Right lobe of liver (tissue), 6 donors: Measurements from ENCODE around the gene MINDY3. TPM values are rescaled to one million over a fixed set of nuclear protein-coding genes. Genes with fewer than 3 reads are reported as not detected.

Experiments used
- ATAC-seq, 4 donors: fragments of 200-7000 bp; cut with Tn5 transposase; one replicate each; pipeline ENCODE4 v1.9.1; 2020; ENCODE audit warnings: mild to moderate bottlenecking in 4 of 4, moderate library complexity in 4 of 4
- DNase-seq, 3 donors: peaks; one replicate each; pipeline ENCODE4 v3.0.0-alpha.2; 2020
- H3K27ac ChIP-seq, 3 donors: fragments of 200-600 bp; one replicate each; pipeline ENCODE4 v1.8.0; 2022
- H3K27me3 ChIP-seq, 2 donors: fragments of 200-600 bp; one replicate each; pipeline ENCODE4 v1.8.0; 2022
- H3K36me3 ChIP-seq, 4 donors: fragments of 200-600 bp; sonication (generic) in 1 of 4; one replicate each; pipeline versions ENCODE4 v1.5.1 to v1.8.0; 2017 to 2022; ENCODE audit warnings: control low read depth in 1 of 4
- H3K4me1 ChIP-seq, 4 donors: fragments of 200-600 bp; sonication (generic) in 1 of 4; one replicate each; pipeline versions ENCODE4 v1.5.1 to v1.8.0; 2017 to 2022; ENCODE audit warnings: control low read depth in 1 of 4
- H3K4me3 ChIP-seq, 3 donors: fragments of 200-600 bp; one replicate each; pipeline ENCODE4 v1.8.0; 2022
- H3K9me3 ChIP-seq, 4 donors: fragments of 200-600 bp; sonication (generic) in 1 of 4; one replicate each; pipeline versions ENCODE4 v1.5.1 to v1.8.0; 2017 to 2022; ENCODE audit warnings: control low read depth in 1 of 4
- POLR2A ChIP-seq: fragments of 450-650 bp; IDR thresholded peaks from one replicate; pipeline ENCODE4 v1.6.1; 2017; ENCODE audit warnings: antibody characterized with exemption, mild to moderate bottlenecking
- WGBS: methylation state at CpG from one replicate; pipeline ENCODE4 v1.1.6; 2018; ENCODE audit warnings: low coverage, low lambda C conversion rate; ENCODE audit not compliant: insufficient coverage; ENCODE audit errors: missing lambda C conversion rate; 5-methylcytosine and 5-hydroxymethylcytosine counted together
- intact Hi-C, 2 donors: fragments of 100-400 bp; cut with DNase I; formaldehyde crosslinking; loops; one replicate each; pipeline versions ENCODE4 v1.11.2 to v1.14.1; 2022
- total RNA-seq, 6 experiments: library from RNA; depleted of rRNA in 2 of 6; stranded (reverse); fragments of >200 nt in 2 of 6; fragmentation: NEBNext Ultra II Directional in 3 of 6; extraction: Animal tissue kit (Norgen Biotek cat#: 25700) in 3 of 6; gene quantifications; one replicate each; pipeline versions ENCODE4 v1.1.0 to v1.2.4, GENCODE V29; 2016 to 2023
- TF ChIP-seq, protein P1 (sequence below), 4 donors: fragments of 200-600 bp in 3 of 4; fragments of 450-650 bp in 1 of 4; IDR thresholded peaks; one replicate each; pipeline versions ENCODE4 v1.5.1 to v1.8.0; 2016 to 2022; ENCODE audit warnings: antibody characterized with exemption in 4 of 4, mild to moderate bottlenecking in 2 of 4
- donor health status: DM: no; HTN: yes; CAD: no.
- donor health status: DM: no; HTN: no; CAD: no.
- donor health status: DM: no; HTN: no; CAD: no.
- donor health status: DM: no; HTN: yes; CAD: no.
- donor health status: DM: no; HTN: yes; CAD: no.

Gene MINDY3
- total RNA-seq, 6 experiments from 2014 or later: 11.6 to 15.5 (median 12.4) TPM

DNA sequence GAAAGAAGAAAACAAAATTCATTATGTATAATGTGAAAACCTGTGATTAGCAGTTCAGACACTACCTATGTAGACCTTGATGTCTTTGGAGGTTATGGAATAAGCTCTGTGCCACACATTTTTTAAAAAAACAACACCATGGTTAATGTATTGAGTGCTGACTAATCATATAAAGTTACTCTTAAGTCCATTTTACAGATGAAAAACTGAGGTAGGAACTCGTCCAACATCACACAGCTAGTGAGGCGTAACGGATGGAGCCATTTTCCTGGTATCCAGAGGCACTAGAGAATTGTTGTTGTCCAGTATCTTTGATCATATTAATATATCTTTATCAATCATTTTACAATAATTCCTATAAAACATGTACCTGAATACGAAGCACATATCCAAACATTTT is 67.5 kb downstream of the MINDY3 start:
- TF ChIP-seq, protein P1, sequence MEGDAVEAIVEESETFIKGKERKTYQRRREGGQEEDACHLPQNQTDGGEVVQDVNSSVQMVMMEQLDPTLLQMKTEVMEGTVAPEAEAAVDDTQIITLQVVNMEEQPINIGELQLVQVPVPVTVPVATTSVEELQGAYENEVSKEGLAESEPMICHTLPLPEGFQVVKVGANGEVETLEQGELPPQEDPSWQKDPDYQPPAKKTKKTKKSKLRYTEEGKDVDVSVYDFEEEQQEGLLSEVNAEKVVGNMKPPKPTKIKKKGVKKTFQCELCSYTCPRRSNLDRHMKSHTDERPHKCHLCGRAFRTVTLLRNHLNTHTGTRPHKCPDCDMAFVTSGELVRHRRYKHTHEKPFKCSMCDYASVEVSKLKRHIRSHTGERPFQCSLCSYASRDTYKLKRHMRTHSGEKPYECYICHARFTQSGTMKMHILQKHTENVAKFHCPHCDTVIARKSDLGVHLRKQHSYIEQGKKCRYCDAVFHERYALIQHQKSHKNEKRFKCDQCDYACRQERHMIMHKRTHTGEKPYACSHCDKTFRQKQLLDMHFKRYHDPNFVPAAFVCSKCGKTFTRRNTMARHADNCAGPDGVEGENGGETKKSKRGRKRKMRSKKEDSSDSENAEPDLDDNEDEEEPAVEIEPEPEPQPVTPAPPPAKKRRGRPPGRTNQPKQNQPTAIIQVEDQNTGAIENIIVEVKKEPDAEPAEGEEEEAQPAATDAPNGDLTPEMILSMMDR (IDR thresholded peaks at IDR 0.05): no peak
- TF ChIP-seq POLR2A: no peak
- intact Hi-C loops: no loop called here
- 93% methylated on average over 4 of the region's 4 CpGs for whole genome bisulfite sequencing

DNA sequence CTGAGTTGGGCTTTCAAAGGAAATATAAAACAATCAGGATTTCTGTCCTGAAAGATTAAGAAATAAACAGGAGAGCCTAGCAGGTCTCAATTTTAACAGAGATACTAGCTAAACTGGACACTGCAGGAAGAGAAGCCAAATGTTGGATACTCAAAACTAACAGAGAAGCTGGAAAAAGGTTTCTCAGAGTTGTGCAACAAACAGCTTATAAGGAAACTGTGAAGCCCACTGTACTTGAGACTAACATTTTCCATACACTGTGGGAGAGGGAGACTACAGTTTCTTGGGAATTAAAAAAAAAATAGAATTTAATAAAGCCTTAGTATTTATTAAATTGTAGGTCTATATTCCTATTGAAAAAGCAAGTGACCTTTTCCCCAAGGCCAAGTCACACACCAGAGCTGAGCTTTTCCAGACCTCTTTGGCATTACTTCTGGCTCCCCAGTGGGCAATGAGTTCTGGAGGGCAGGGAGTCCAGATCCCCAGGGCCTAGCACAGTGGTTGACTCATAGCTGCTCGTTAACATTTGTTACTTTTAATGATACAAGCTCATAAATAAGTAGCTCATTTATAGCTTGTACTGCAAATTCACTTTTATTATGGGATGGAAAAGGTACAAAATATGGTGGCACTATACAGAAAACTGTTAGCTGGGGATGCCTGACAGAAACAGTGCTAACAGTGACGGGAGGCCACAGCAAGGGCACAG is 68.3 kb downstream of the MINDY3 start:
- H3K4me3 ChIP-seq: no peak overlapping the region
- ATAC-seq (no peak), DNase-seq (no peak)
- no peaks in the 10 kb centered on the region for H3K9me3 ChIP-seq
- H3K36me3 ChIP-seq: peaks cover 0 to 9% (median 7%) of the 10 kb centered on the region in 4 donors
- H3K27ac ChIP-seq: no peak overlapping the region
- no peaks in the 10 kb centered on the region for H3K27me3 ChIP-seq
- TF ChIP-seq, protein P1 (IDR thresholded peaks at IDR 0.05): no peak
- TF ChIP-seq POLR2A: no peak
- no peaks in the 10 kb centered on the region for H3K4me1 ChIP-seq
- WGBS: 61% methylated on average over 2 of the region's 2 CpGs
- intact Hi-C loops: no loop called here

More for the DNA sequence above, 67.5 kb downstream of the MINDY3 start:
- Histone ChIP-seq H3K36me3 (peaks cover 0 to 9% (median 7%) of the 10 kb centered on the region in 4 donors), H3K27ac (no peak overlapping the region), H3K4me3 (no peak overlapping the region), H3K9me3 (no peaks in the 10 kb centered on the region), H3K27me3 (no peaks in the 10 kb centered on the region), H3K4me1 (no peaks in the 10 kb centered on the region)
- ATAC-seq (no peak), DNase-seq (no peak)

DNA sequence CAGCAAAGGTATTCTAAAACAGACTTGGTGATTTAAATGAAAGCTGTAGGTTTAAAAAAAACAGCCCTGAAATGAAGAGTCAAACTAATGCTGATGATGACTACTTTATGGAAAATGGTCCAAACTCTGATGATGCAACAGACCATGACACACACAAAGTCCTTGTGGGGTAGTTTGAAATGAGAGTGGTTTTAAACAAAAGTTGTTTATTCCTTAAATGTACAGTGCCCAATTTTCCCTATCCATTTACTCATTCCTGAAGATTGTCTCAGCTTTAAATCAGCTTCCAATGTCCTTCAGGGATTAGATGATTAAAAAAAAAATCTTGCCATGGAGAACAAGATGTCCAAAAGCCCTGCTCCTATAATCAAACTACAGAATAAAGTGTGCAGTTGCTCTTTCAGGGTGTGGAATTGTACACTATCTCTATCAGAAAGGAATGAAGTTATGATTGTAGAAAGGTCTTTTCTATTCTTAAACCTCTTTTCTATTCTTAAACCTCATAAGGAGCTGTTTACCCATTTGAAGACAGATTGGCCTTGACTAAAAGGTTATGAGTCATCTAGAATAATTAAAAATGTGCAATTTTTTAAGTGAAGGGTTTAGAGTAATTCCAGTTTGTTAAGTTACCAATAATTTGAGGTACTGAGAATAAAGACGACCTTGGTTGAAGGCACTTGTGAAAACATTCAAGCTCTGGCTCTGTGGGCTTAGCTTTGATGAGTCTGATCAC is 70.3 kb downstream of the MINDY3 start:
- H3K4me1 ChIP-seq: peaks cover 0 to 4% (median 0%) of the 10 kb centered on the region in 4 donors
- no peak overlapping the region for H3K4me3 ChIP-seq
- WGBS: 92% methylated on average over 1 of the region's 1 CpG
- H3K27me3 ChIP-seq: no peaks in the 10 kb centered on the region
- intact Hi-C loops: no loop called here
- DNase-seq (no peak), ATAC-seq (peak in 1 of 4 donors; percentile 27)
- no peak overlapping the region for H3K27ac ChIP-seq
- TF ChIP-seq POLR2A: no peak
- TF ChIP-seq, protein P1 (IDR thresholded peaks at IDR 0.05): no peak
- H3K36me3 ChIP-seq: peaks cover 0 to 10% (median 7%) of the 10 kb centered on the region in 4 donors
- no peaks in the 10 kb centered on the region for H3K9me3 ChIP-seq

DNA sequence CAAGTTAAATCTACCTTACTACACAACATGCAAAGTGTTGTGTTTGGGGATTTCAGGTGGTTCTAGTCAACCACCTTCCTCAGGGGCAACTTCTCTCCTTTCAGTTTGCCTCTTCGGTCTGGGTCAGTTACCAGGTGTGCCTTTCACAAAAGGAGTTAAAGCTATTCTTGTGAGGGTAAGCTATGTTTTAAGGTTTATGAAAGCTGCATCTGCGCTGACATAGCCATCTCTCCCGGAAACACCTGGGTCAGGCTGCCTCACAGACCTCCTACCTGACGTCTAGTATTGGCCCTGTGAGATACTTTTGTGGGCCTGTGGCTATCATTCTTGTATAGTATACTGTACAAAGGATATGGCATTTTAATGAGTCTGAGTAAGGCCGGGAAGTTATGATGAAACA is 72.9 kb downstream of the MINDY3 start:
- no peak overlapping the region for H3K27ac ChIP-seq
- peaks cover 0 to 10% (median 7%) of the 10 kb centered on the region in 4 donors for H3K36me3 ChIP-seq
- H3K9me3 ChIP-seq: no peaks in the 10 kb centered on the region
- no peak for TF ChIP-seq POLR2A
- TF ChIP-seq, protein P1 (IDR thresholded peaks at IDR 0.05): no peak
- DNase-seq (no peak), ATAC-seq (no peak)
- WGBS: 95% methylated on average over 4 of the region's 5 CpGs
- no peaks in the 10 kb centered on the region for H3K27me3 ChIP-seq
- H3K4me3 ChIP-seq: no peak overlapping the region
- intact Hi-C loops: no loop called here
- H3K4me1 ChIP-seq: peaks cover 0 to 15% (median 0%) of the 10 kb centered on the region in 4 donors
